HG03064 (cell line): ENCODE results near the gene INTS14.
"Not testable (repeated sequence)": the region's sequence is repeated elsewhere in the genome, so short reads cannot be mapped to it uniquely, and the experiment has no call there.

Source experiments
- ATAC-seq: cut with Tn5 transposase; IDR thresholded peaks from one replicate; pipeline ENCODE4 v1.9.1; 2021; ENCODE audit warnings: low read depth; ENCODE audit not compliant: unreplicated experiment

INTS14 gene

DNA sequence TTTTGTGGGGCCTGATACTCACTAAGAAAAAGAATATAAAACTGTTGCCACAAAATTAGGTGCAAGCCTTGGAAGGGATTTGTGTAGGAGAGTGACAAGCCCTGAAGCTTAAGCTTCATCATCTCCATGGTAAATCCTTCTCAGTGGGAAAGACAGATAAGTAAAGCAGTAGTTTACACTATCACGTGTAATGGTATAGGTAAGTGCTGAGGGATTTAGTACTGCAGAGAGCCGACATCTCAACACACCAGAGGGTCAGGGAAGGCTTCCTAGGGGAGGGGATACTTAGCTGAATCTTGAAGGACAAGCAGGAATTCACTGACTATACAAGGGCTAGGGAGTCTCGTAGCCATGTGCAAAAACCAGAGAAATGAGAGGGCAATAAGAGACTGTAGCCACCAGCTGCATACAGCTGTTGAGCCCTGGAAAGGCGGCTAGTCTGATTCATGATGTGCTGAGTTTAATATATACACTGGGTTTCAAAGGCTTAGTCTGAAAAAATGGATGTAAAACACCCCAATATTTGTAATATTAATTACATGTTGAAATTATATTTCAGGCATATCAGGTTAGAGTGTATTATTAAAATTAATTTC lies 21.9 kb upstream of the INTS14 start:
- ATAC-seq, result no peak

DNA sequence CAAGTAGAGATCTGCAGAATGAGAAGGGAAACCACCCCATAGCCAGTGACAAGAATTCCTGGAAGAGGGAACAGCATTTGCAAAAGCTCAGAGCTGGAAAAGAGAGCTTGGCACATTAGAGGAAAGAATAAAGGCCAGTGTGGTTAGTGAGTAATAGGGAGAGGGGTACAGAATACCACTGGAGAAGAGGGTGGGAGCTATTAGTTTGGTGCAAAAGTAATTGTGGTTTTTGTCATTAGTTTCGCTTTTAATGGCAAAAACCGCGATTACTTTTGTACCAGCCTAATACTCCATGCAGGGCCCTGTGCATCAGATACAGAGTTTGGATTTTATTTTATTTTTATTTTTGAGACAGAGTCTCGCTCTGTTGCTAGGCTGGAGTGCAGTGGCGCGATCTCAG lies 20.6 kb upstream of the INTS14 start:
- no peak for ATAC-seq

DNA sequence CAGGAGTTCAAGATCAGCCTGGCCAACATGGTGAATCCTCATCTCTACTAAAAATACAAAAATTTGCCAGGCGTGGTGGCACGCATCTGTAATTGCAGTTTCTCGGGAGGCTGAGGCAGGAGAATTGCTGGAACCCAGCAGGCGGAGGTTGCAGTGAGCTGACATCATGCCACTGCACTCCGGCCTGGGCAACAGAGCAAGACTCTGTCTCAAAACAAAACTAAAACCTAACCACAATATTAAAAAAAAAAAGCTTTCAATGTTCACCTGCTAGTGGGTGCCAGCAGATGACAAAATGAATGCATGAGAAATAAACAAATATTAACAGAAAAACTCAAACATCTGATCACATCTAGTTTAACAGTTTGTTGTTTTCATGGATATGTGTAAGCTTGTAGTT lies 19.8 kb upstream of the INTS14 start:
- no peak for ATAC-seq

DNA sequence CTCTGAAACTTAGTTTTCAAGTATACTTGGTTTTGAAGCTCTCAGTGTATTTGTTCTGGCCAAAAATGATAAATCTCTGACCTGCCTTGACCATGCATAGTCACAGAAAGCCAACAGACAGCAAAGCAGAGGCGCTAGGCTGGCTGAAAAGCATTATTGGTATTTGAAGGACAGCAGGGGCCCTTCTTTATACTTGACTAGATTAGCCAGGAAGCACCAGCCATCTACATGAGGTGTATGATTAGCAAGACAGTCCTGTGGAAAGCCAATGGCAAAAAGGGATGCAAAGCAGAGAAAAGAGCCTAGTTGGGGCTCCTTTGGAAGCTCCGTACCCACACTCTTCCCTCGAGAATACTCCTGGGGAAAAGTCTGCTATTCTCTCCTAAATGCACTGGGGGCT lies 18.6 kb upstream of the INTS14 start:
- ATAC-seq, result no peak

DNA sequence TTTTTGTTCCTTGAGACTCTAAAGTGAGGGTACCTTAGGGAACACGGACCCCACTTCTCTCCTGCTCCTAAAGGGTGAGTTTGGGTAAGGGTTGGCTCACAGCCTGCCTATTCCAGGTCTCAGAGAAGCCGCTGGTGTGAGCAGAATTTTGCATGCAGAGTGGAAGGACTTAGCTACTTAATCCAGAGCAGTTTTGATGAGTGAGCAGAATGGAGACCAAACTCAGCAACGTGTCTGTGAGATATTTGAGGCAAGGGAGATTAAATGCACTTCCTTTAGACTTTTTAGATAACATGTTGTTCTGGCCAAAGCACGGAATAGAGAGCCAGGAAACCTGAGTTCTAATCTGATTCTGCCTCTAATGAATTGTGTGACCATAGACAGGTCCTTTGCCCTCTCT lies 15.9 kb upstream of the INTS14 start:
- no peak for ATAC-seq

DNA sequence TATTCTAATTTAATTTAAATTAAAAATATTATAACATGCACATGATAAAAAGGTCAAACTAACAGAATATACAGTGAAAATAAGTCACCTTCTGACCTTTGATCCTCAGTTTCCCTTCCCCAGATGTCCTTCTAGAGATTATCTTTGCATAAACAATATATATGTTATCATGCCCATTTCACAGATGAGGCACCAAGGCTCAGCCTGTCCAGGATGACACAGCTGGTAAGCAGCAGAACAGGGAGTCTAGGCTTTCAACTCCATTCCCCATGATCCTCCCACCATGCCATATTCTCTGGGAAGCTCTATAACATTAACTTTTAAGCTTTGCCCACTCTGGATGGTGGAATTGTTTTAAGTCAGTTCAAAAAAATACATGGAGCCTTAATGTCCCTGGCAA lies 12.2 kb upstream of the INTS14 start:
- ATAC-seq, result no peak

DNA sequence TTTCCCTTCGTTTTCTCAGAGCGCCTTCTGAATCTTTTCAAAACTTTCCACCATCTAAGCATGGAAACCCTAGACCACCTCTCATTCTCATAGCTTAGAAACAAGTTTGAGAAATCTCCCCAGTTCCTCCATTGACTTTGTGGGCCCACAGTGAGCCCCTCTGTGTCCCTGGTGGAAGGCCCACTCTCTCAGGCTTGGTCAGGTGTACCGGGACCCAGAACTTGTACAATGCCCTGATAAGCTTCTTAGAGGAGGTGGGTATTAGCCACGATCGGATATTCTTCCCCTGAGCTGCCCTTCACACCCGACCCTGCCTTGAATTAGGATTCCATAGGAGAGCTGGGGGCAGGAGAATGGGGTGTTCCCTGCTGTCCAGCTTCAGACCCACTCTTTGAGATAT lies 10.7 kb upstream of the INTS14 start, which contains the start of gene SLC24A1:
TSS of gene SLC24A1 (plus strand) at position 301 of the 400 bp plus-strand sequence. CDS start 2,143 bp downstream, outside the sequence.
- ATAC-seq, result no peak

DNA sequence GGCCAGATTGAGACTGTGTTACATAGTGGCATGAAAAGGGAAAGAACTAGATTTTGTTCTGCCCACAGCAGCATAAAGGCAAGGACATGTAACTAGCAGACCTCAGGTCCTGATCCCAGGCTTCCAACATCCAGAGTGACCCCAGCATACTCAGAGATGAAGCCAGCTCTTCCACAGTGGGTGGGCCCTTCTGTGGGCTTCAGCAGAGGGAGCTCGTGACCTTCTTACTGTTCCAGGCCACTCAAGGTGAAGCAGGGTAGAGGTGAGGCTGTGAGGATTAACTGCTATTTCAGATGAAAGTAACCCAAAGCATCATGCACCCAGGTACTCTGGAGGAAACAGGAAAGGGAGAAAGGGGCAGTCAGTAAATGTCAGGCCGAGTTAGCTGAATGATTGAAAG lies 9.9 kb upstream of the INTS14 start:
- ATAC-seq, result no peak

DNA sequence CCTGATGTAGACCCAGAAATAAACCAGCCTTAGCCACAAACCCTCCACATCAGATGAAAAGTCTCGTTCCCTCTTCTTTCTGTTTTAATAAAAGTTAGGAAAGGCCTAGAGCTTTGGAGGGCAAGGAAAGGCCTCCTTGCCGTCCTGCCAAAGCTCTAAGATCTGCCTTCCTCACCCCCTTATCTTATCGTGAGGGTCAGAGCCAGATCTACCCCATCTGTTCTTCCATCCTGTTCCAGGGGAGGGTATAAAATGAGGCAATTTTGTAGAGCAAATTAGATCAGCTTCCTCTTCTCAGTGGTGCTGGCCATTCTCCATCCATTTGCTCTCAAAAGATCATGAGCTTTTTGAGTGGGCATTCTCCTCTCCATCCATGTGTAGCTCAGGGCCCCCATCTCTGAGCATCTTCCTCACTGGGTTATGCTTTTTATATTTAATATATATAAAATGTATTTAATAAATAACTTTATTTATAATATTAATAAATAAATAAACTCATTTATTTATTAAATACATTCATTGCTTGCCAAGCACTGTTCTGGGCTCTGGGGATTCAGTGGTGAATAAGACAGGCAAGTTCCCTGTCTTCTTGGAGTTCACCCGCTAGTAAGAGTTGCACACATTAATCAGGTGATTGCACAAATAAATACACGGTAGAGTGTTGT lies 8.8 kb upstream of the INTS14 start:
- no peak for ATAC-seq

DNA sequence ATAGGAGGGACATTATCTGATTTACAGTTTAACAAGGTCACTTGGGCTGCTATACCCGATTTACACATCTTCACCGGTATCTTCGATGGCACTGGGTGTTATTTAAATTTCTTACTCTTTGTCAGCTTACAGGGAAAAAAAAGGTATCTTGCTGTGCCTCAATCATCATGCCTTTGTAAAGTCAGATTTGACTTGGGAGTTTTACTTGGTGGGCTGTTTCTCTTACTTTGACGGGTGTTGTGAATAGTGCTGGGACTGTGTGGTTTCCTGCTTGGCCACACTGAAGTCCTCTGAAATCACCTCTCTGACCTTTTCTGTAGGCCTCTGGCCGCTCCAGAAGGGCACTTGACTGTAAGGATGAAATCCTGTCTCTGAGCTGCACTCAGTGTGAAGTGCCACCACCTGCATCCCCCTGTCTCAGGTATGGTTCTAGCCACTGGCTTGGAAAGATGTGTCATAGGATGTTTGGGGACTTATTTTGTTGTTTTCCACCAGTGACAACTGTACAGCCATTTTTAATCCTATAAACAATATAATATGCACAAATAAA lies 7.7 kb upstream of the INTS14 start:
- no peak for ATAC-seq

DNA sequence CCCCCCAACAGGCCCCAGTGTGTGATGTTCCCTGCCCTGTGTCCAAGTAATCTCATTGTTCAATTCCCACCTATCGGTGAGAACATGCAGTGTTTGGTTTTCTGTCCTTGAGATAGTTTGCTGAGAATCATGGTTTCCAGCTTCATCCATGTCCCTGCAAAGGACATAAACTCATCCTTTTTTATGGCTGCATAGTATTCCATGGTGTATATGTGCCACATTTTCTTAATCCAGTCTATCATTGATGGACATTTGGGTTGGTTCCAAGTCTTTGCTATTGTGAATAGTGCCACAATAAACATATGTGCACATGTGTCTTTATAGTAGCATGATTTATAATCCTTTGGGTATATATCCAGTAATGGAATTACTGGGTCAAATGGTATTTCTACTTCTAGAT lies 5.0 kb upstream of the INTS14 start:
- ATAC-seq, result not testable (repeated sequence)

DNA sequence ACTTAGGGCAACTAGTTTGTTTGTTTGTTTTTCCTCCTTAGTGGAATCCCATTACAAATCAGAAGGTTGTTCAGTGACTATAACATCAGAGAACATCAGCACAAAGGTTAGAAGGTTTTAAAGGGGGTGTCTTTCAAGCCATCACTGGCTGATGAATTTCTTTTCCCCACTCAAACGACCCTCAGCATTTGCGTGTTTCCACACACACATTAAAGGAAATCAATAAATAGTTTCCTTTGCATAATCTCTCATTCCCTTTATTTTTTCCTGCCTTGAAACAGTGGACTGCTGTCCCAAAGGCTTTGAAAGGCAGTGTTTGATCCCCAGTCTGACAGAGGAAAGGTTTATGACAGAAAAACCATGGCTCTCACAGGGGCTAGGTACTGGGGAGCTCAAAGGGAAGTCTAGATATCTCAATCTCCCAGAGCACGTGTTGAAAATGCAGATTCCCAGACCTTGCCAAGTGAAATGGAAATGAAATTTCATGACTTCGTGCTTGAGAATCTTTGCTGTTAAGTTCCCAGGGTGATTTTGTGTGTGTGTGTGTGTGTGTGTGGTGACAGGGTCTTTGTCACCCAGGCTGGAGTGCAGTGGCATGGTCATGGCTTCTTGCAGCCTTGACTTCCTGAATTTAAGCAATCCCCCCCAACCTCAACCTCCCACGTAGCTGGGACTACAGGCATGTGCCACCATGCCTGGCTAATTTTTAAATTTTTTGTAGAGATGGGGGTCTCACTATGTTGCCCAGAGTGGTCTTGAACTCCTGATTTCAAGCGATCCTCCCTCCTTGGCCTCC lies 2.2 kb upstream of the INTS14 start:
- no peak for ATAC-seq

DNA sequence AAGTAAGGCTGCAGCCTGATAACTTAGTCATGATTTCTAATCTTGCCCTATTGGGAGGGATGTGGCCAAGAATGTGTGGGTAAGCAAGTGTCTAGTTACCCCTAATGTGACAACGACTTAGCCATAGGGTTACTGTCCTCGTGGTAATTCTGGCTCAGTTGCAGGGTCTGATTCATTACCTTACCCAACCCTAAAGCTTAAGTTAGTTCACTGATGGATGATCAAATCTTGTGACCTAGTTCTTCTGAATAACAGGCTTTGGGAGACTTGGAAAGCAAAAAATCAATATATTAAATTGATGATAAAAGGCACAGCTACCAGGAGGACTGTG lies 1.6 kb upstream of the INTS14 start:
- no peak for ATAC-seq

DNA sequence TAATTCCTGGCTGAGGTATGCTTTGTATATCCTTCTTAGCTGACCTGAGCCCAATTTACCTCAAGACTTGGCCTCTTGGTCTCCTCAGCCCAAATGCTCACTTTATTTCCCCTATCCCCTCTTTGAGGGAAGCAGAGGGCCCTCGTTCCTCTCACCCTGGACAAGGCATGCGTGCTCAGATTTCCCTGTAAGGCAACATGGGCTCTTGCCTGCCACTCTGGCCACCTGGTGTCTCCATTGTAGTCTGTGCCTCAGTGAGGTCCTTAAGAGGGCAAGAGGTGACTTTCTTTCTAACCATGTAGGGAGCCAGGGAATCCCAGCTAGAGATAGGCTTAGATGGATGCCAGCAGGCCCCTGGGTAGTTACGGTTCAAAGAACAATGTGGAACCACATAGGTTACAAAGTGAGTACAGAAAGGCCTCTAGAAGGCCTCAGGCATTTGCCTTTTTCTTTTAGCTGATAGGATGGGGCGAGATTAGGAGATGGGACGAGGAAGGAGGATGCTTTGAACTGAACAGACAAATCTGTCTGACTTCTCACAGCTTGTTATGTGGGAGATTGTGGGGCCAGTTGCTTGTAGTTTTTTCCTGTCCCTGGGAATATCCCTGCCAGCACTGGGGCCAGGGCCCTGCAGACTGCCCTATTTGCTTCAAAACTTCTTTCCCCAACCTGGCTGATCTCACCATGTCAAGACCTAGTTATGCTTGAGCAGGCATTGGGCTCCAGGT lies 1.1 kb upstream of the INTS14 start:
- ATAC-seq, result no peak

DNA sequence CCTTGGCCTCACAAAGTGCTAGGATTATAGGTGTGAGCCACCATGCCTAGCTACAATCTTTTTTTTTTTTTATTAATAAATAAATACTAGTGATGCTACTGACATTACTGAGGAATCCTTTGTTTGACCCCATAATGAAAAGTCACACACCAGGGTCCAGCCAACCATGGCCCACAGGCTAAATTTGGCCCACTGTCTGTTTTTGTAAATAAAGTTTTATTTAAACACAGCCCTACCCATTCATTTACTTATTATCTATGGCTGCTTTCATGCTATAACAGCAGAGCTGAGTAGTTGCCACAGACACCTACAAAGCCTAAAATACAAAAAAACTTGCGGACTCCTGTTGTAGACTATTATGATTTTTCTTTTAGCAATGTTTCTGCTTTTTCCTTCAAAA lies 7.4 kb downstream of the INTS14 start:
- ATAC-seq, result no peak

DNA sequence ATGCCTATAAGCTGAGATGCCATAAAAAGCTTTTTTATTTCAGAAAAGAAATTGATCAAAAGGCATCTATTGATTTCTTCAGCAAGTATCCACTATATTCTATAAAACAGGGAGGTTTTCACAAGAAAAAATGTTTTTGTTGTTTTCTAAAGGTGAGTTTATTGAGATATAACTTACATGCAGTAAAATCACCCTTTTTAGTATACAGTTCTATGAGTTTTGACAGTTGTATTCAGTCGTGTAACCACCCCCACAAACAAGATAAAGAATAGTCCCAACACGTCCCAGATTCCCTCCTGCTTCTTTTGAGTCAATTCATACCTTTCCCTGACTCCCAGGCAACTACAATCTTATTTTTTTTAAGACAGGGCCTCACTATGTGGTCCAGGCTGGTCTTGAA lies 7.8 kb downstream of the INTS14 start:
- ATAC-seq, result no peak

DNA sequence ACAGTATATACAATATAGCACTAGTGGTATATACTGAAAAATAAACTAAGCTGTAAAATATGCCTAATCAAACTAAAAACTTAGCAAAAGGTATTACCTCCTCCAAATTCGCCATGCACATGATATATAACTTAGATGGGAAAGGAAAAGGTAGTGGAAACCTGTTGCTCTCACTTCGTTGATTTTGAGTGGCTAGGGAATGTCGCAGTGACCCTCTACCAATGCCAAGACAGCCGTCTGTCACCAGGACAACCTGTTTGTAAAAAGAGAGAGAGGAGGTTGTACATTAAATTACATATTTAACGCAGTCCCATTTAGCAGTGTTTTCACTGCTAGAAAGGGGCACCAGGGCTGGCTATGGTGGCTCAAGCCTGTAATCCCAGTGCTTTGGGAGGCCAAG lies 11.3 kb downstream of the INTS14 start:
- no peak for ATAC-seq

DNA sequence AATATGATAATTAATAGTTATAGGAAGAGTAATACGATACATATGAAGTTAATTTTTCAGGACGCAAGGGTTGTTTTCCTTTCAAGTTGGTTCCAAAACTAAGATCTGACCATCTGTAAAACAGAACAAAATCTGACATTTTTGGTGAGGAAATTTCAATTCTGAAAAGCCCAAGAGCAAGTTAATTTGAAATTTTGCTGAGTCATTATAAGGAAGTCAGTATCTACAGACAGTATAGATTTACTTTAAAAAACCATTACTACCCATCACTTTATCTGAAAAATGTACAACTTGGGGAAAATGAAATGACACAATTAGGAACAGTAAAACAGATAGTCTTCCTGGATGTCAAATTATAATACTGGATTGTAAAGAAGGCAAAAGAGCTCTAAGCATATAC lies 12.5 kb downstream of the INTS14 start:
- no peak for ATAC-seq

DNA sequence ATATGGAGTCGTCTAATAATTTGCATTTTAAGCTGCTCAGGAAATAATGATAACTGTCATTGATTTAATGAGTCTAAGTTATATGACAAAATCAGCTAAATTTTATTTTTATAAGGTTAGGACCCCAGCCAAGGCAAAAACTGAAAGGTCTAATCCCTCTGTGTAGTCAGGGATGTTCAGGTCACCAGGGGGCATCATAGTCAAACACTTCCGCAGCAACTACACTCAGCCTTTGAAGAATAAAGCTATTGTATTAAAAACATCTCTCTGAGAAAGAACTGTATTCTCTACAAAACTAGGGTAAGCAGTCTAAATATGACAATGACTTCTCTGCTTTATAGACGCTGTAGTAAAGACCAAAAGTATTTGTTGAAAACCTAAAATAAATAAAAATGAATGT lies 15.0 kb downstream of the INTS14 start:
- no peak for ATAC-seq

DNA sequence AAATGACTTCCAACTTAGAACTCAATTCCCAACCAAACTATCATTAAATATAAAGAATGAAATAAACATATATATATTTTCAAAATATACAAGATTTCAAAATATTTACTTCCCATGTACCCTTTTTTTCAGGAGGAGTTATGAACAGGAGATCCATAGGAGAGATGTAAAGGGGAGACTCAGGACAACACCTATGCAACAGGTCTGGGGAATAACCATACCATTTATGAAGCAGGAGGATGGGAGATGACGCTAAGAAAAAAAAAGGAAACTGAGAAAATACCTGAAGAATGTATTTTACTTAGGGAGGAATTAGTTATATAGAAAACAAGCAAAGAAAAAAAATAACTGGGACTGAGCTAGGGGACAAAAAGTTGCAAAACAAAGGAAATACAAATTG lies 23.8 kb downstream of the INTS14 start:
- no peak for ATAC-seq

DNA sequence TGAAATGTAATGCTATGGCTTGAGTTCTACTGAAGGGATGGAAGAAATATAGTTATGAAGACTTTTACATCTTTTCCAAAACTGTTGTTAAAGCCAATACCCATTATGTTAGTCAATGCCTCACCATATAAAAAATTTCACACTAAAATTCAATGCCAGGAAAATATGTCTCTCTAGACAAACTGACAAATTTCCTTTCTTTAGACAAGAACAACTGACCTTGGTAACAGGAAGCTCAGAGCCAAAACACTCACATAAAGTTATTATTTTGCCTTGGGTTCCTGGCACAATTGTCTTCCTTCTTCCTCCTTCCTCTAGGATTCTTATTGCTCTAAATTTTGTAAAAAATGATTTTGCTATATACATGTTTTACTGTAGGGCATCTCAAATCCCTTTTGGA lies 26.7 kb downstream of the INTS14 start:
- no peak for ATAC-seq
